GM19397 (cell line): Measurements from ENCODE around the gene SHISAL1.
A peak's percentile ranks its signal among the peaks of the same experiment; 100 is the strongest.

Source experiments
- ATAC-seq: cut with Tn5 transposase; IDR thresholded peaks from one replicate; pipeline ENCODE4 v1.9.1; 2021; ENCODE audit warnings: mild to moderate bottlenecking, moderate library complexity; ENCODE audit not compliant: unreplicated experiment

SHISAL1 gene

DNA sequence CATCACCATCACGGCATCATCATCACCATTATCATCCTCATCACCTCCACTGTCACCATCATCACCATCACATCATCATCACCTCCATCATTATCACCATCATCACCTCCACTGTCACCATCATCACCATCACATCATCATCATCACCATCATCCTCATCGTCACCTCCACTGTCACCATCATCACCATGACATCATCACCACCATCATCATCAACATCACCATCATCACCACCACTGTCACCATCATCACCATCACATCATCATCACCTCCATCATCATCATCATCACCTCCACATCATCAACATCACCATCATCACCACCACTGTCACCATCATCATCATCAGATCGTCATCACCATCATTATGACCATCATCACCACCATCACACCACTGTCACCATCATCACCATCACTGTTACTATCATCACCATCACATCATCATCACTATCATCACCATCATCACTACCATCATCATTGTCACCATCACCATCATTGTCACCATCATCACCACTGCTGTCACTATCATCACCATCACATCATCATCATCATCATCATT, 99.2 kb downstream of the SHISAL1 start:
- no peak for ATAC-seq

DNA sequence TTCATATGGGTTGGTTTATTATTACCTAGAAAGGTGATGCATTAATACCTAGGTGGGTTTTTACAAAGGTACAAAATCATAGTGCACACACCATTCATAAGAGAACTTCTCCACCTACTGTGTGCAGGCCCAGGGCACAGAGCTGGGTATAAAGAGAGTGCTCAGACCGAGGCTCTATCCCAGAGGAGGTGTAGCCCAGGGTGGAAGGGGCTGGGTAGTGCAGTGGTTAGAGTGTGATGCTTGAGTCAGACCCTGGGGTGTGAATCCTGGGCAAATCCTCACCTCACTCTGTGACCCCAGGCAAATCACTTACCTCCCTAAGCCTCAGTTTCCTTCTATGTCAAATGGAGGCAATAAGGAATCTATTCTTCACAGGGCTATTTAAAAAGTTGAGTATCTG, 99.8 kb downstream of the SHISAL1 start:
- ATAC-seq: no peak

DNA sequence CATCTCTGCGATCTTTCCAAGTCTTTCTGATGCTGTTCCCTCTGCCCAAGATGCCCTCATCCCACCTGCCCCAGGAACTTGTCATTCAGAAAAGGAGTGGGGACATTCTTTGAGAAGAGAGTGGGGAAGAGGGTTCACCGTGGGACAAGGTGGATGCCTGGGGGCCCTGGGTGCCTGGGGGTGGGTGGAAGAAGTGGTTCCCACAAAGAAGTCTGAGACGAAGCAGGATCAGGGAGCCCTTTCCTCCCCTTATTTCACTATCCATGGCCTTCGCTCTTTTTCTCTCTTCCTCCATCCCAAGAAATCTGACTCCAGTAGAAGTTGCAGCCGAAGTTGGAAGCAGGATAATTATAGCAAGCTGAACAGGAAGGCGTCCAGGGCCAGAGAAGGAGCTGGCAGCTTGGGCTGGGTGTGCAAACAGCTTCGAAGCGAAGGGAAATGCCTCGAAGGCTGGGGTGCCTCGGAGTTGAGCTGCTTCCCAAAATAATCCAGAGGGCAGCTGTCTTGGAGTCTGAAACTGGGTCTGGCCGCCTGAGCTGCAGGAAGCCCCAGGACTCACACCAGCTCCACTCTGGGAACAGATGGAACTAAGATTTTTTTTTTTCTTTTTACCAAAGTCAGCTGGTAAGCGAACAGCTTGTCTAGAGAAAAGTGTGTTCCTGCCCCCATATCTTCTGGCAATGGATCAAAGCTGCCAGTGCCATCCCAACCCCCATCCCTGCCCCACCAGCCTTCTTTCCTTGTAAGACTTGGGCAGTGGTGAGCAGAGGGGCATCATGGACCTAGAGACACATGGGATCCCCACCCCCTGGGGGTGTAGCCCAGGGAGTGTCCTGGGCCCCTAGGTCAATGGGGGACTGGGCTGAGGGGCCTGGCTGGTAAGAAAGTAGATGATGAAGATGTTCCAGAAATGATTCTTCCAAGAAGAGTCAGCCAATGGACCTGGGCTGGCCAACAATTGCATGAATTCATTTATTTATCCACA, 100.5 kb downstream of the SHISAL1 start:
- ATAC-seq: no peak

DNA sequence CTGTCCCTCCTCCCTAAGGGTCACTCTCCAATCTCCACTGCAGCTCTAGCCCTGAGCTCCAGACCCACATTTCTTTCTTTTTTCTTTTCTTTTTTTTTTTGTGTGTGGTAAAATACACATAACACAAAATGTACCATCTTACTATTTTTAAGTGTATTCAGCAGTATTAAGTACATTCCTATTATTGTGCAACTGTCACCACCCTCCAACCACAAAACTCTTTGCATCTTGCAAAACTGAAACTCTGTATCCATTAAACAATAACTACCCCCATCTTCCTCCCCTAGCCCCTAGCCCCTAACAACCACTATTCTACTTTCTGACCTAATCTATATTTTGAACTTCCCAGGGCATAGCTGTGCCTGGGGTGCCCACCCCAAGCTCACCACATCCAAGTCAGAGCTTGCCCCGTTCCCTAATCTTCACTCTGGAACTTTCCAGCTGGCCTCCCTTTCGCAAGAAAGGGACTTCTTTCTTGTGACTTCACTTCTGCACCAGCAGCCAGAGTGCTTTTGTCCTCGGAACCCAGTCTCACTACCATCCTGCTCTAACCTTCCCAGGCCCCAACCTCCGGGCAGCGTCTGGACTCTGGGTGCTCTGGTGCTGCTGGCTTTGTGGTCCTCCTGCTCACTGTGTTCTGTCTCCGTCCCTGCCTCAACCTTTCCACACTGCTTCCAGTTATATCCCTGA, 101.3 kb downstream of the SHISAL1 start:
- ATAC-seq: no peak

DNA sequence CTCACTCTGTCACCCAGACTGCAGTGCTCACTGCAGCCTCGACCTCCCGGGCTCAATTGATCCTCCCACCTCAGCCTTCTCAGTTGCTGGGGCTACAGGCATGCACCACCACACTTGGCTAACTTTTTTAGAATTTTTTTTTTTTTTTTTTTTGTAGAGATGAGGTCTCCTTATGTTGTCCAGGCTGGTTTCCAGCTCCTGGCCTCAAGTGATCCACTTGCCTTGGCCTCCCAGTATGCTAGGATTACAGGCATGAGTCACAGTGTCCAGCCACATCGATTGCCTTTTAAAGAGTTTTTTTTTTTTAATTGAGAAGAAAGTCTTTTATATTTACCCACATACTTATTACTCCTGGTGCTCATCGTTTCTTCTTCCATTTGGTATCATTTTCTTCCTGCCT, 102.0 kb downstream of the SHISAL1 start:
- no peak for ATAC-seq

DNA sequence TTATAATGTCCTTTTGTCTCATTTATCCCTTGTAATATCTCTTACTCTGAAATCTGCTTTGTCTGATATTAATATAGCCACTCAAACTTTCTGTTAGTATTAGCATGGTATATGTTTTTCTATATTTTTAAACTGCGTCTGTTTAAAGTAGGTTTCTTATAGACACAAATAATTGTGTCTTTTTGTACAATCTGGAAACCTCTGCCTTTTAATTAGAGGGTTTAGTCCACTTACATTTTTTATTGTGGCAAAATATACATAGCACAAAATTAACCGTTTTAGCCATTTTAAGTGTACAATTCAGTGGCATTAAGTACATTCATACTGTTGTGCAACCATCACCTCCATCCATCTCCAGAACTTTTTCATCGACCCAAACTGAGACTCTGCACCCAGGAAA, 103.4 kb downstream of the SHISAL1 start:
- no peak for ATAC-seq

DNA sequence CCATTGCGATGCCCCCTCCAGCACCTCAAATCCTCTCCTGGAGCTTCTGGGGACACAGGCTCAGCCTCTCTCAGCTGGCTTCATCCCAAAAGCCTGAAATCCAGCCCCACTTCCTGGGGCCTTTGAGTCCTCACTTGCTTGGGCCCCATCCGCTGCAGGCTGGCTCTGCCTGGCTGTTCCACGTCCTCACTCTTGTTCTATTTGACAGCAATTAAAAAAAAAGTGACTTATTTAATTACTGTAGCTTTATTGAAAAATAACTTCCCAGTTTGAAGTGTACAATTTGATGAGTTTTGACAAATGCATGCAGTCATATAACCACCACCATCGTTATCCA, 104.8 kb downstream of the SHISAL1 start:
- ATAC-seq: no peak

DNA sequence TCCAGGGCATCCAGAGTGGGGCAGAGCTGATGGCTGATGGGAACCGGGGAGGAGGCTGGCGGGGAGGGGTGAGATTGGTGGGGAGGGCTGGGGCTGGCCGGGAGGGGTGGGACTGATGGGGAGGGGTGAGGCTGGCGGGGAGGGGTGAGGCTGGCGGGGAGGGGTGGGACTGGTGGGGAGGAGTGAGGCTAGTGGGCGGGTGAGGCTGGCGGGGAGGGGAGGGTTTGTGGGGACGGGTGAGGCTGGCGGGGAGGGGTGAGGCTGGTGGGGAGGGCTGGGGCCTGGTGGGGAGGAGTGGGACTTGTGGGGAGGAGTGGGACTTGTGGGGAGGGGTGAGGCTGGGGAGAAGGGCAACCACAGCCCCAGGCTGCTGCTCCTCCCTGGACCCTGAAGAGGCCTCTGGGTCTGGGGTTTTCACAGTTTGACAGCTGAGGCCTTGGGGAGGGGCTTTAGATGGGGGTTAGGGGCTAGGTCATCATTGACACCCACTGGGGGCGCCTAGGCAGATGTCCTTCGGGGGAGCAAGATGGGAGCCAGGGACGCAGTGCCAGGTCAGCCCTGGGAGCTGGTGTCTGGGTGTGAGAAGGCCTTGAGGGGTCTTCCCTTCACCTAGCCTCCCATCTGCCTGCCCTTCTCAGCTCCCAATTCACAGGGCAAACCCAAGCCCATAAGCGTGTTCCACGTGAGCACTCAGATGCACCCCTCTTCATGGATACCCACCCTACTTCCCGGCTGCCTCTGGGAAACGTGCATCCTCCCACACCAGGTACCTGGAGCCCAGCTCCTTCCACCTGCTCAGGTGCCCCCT, 105.4 kb downstream of the SHISAL1 start:
- ATAC-seq: no peak

DNA sequence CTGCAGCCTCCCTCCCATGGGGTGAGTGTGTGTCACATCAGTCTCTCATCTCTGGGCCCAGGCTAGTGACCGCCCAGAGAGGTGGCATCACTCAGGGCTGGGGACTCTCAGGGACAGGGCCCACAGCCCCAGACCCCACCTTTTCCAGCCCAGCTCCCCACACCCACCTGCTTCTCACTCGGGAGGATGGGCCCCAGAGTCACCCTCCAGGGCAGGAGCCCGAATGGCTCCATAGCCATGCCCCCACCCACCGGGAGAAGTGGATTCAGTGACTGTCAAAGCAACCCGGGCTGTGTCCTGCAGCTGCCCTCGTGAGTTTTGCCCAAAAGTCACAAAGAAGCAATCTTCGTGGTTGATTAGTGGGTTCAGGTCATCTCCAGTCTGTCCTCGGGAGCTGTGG, 106.1 kb downstream of the SHISAL1 start:
- ATAC-seq: no peak

DNA sequence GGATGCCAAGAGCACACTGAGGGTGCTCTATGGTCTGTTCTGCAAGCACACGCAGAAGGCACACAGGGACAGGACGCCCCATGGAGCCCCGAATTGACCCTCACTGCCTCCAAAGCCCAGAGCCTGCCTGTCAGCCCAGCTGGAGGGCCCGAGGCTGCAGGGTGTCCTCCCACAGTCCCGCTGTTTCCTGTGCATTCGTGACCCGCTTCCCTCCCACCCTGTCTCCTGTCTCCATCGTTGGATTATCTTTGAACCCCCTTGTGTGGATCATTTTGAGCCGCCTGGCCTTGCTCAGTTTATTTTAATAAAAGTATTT, 106.5 kb downstream of the SHISAL1 start:
- ATAC-seq: no peak

DNA sequence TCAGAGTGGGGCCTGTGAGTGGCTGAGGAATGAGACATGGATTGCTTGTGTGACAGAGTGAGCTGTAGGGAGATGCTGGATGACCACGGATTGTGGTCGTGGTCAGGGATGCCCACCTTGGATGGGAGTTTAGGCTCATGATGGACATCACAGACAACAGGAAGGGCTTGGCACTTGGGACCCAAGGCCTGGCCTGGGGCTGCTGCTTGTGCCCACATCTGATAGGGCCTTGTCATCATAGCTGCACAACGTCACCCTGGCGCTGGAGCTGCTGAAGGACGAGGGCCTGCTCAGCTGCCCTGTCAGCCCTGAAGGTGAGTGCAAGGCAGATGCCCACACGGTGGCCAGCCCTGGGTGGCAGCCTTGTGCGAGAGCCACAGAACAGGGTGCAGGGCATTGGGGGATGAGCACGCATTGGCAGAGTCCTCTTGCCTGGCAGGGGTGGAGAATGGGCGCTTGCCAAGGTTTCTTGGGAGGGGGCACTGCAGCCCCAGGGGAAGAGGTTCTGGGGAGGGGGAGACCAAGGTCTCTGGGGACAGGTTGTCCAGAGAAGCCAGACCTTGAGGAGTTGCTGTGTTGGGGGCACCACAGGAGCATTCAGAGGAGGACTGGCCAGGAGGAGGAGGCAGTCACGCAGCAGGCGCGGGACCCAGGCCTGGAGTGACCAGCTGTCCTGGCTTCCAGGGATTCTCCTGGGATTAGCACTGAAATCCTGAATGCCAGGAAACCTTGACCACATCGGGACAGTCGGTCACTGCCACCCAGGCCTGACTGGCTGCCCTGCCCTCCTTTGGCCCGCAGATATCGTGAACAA, 107.0 kb downstream of the SHISAL1 start:
- no peak for ATAC-seq

DNA sequence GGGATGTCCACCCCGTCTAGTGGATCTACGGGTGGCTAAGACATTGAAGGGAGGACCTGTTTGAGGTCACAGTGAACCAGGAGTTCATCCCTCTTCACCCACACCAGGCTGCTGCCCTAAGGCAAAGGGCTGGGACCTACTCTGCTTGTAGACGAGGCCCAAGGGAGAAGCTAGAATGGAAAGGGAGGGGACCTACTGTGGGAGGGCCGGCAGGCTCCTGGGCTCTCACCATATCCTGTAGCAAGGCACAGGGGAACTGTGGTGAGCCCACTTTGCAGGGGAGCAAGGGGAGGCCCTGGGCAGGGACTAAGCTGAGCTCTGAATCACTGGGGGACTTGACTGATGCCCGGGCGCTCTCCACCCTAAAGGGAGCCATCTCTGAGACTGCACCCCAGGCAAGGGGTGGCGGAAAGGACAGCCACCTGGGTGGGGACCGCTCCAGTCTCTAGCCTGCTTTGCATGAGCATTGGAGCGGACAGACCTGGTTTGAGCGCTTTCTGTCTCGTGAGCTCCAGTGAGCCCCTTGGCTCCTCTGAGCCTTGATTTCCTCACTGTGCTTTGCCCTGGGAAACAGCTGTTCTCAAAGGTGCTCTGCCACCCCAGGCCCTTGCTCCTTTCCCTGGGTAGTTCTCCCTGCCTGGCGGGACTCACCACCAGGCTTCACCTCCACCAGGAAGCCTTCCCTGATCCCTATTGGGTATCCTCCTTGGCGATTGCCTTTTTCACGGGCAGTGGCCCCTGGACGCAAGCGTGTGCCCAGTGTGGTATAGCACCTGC, 107.8 kb downstream of the SHISAL1 start:
- ATAC-seq: peak; percentile 68

DNA sequence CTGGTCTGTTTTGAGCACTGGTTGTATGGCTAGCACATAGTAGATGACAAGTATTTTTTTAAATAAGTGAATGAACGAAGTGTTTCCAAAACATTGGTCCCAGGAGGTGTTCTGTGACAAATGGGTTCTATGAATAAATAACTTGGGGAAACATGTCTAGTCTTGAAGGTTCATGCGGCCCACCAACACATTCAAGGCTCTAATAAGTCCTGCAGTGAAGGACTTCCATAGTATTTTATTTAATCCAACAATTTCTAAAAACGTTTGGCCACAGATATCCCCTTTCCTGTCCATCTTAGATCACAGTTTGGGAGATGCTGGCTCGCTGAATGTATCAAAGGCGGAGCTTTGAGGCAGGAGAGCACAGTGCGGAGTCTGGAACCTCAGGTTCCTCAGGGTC, 109.5 kb downstream of the SHISAL1 start:
- no peak for ATAC-seq

DNA sequence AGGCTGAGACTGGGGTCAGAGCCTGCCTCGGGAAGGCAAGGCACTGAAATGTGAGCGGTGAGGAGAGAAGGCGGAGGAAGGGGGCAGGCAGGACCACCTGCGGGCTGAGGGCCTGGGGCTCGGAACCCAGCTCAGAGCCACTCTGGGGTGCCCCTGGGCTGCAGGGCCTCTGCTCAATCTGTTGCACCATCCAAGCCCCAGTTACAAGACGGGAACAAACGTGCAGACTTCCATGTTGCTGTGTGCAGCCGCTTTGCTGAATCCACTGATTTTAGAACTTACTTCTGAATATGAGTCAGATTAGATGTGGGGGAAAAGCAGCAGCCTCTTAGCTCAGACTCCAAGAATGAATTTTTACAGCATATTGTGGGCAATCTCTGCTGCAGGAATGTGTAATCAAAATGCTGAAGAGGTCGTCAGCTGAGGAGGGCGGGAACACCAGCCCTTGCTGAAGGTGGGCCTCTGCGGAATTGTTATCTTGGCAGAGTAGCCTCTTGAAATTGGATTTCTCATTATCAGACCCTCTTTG, 110.4 kb downstream of the SHISAL1 start:
- no peak for ATAC-seq

DNA sequence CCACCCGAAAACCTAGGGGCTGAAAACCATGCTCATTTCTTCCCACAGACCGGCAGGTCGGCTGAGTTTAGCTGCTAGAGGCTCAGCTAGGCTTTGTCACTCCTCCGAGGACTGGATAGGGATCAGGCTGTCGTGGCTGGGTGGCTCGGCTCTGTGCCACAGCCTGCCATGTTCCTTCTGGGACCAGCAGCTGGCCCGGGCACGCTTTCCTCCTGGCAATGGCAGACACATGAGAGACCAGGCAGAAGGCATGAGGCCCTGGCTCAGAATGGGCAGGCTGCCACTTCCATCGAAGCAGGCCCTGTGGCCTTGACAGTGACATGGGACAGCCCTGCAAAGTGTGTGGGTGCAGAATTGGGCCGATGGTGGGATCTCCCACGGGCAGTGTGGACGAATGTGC, 111.1 kb downstream of the SHISAL1 start:
- ATAC-seq: no peak

DNA sequence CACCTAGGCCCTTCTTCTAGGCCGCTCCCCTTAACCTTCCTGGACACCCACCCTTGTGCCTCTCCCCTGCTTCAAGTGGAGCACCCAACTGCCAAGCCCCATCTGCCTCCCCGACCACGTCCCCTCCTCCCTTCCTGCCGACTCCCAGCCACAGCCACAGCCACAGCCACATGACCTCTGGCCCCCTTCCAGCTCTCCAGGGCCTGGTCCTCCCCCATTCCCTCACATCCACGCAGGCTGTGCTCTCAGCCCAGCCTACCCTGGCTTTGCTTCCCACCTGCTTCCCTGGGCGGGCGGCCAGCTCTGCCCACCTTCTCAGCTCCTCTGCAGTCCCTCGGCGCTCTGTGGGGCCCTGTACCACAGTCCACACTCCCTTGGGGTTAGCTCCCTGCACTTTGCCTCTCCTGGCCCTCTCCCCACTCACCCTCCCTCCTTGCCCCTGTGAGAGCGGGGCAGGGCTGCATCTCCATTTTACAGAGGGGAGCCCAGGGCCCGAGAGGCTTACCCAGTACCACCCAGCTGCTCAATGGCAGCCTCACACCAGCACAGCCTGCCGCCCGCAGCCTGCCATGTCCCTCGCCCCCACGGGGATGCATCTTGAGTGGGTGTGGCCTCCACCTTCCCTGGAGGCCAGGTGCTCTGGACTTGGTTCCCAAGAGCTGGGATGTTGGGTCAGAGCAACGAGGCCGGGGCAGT, 111.7 kb downstream of the SHISAL1 start:
- ATAC-seq: no peak

DNA sequence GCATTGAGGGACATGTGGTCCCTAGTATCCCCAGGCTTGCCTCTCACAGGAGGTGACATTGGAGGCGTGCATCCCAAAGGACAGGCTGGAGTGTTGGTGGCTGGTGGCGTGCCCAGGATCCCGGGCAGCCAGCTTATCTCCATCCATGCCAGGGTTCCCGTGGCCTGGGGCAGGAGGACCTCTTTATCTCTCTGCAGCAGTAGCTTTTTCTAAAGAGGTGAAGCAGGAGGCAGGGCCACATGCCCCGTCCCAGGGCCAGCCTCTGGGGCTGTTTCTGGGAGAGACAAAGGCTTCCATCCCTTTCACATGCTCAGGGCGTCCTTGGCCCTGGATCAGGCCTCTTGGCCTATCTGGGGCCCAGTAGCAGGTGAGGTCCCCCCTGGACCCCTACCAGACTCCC, 112.3 kb downstream of the SHISAL1 start:
- ATAC-seq: no peak

DNA sequence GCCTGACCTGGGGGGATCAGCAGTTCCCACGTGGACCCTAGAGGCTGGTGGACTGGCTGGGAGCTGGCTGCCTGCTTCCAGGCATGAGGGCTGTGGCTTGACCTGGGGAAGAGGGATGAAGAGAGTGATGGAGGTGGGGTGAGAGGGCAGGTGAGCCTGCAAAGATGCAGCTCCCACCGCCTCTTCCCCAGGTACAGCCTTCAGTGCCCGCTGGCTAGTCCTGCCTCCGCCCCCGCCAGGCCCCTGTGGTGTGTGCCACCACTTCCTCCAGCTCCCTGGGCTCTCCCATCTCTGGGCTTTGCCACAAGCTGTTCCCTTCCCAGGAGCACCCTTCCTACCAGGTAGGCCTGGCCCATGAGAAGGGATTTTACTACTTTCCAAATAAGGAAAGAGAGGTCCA, 112.9 kb downstream of the SHISAL1 start:
- ATAC-seq: no peak

DNA sequence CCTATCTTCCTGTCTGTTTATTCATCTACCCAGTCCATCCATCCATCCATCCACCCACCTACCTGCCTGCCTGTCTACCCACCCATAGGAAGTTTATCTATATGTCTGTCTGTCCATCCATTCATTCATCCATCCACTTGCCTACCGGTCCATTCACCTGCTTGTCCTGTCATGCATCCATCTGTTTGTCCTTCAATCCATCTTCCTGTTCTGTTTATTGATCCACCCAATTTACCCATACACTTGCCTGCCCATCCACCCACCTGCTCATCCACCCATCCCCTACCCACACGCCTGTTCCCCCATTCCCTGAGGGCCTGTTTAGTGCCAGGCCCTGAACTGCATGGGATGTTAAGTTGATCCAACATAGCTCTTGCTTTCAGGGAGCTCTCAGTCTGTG, 113.6 kb downstream of the SHISAL1 start:
- no peak for ATAC-seq
